Thoracic aorta (tissue), 2 donors: ENCODE results near the gene DCLK2. TPM values are rescaled to one million over a fixed set of nuclear protein-coding genes. Genes with fewer than 3 reads are reported as not detected.

Experiments used
- ATAC-seq: fragments of 150-250 bp; one replicate; pipeline ENCODE4 v1.8.0; 2017; ENCODE audit warnings: low read depth; ENCODE audit not compliant: insufficient number of reproducible peaks, low FRiP score
- DNase-seq: peaks from one replicate; pipeline ENCODE4 v3.0.0-alpha.2; 2020; ENCODE audit warnings: low spot score
- H3K27ac ChIP-seq, 2 donors: fragments of 200-600 bp; sonication (generic); 1 replicate in 1 of 2; 2 replicates in 1 of 2; pipeline ENCODE4 v1.5.1; 2016; ENCODE audit warnings: mild to moderate bottlenecking in 2 of 2, moderate library complexity in 2 of 2
- H3K27me3 ChIP-seq: fragments of 200-600 bp; sonication (generic); replicated peaks from 2 replicates; pipeline ENCODE4 v1.6.0; 2016; ENCODE audit warnings: mild to moderate bottlenecking; ENCODE audit not compliant: insufficient read depth
- H3K36me3 ChIP-seq: fragments of 200-600 bp; sonication (generic); one replicate; pipeline ENCODE4 v1.5.1; 2016
- H3K4me1 ChIP-seq, 2 donors: fragments of 200-600 bp; sonication (generic); 1 replicate in 1 of 2; 2 replicates in 1 of 2; pipeline versions ENCODE4 v1.5.1 to v1.6.0; 2016; ENCODE audit warnings: low read depth in 2 of 2, mild to moderate bottlenecking in 1 of 2; ENCODE audit not compliant: control insufficient read depth in 1 of 2
- H3K4me3 ChIP-seq: fragments of 200-600 bp; sonication (generic); 2 replicates; pipeline ENCODE4 v1.5.1; 2016; ENCODE audit warnings: mild to moderate bottlenecking
- H3K9me3 ChIP-seq: fragments of 200-600 bp; sonication (generic); 2 replicates; pipeline ENCODE4 v1.5.1; 2016
- CTCF ChIP-seq: fragments of 200-600 bp; sonication (generic); IDR thresholded peaks from one replicate; pipeline ENCODE4 v1.5.1; 2019; ENCODE audit warnings: antibody characterized with exemption
- total RNA-seq, 2 donors: library from RNA; depleted of rRNA; stranded (reverse); fragments of >200 nt; gene quantifications; one replicate each; pipeline versions ENCODE4 v1.1.0 to v1.2.3, GENCODE V29; 2016

DCLK2 gene
- total RNA-seq, 2 donors from 2014 or later: 18.3 to 32.2 TPM

- no peak for TF ChIP-seq CTCF
- no peak for ATAC-seq
Observed at GRCh38 chr4:150038335-150039076, 39.7 kb upstream of the DCLK2 start.

GRCh38 chr4:150039274-150040127 is 38.7 kb upstream of the DCLK2 start:
- Histone ChIP-seq H3K9me3 (no peaks in the 10 kb centered on the region), H3K4me1 (no peaks in the 10 kb centered on the region), H3K27ac (no peak overlapping the region), H3K27me3 (no peaks in the 10 kb centered on the region), H3K36me3 (no peaks in the 10 kb centered on the region), H3K4me3 (no peak overlapping the region)
- no peak for TF ChIP-seq CTCF
- no peak for ATAC-seq
- DNase-seq: no peak

More at GRCh38 chr4:150038335-150039076, 39.7 kb upstream of the DCLK2 start:
- Histone ChIP-seq H3K9me3 (no peaks in the 10 kb centered on the region), H3K4me3 (no peak overlapping the region), H3K36me3 (no peaks in the 10 kb centered on the region), H3K27me3 (no peaks in the 10 kb centered on the region), H3K27ac (no peak overlapping the region), H3K4me1 (no peaks in the 10 kb centered on the region)
- no peak for DNase-seq

GRCh38 chr4:150044517-150044916 is 33.7 kb upstream of the DCLK2 start:
- no peak for TF ChIP-seq CTCF
- no peaks in the 10 kb centered on the region for H3K4me1 ChIP-seq
- H3K27ac ChIP-seq: no peak overlapping the region
- H3K4me3 ChIP-seq: no peak overlapping the region
- no peaks in the 10 kb centered on the region for H3K36me3 ChIP-seq
- no peak for DNase-seq
- H3K27me3 ChIP-seq: no peaks in the 10 kb centered on the region
- no peak for ATAC-seq
- H3K9me3 ChIP-seq: no peaks in the 10 kb centered on the region

- Histone ChIP-seq H3K4me1 (no peaks in the 10 kb centered on the region), H3K36me3 (no peaks in the 10 kb centered on the region), H3K4me3 (no peak overlapping the region), H3K27ac (no peak overlapping the region), H3K9me3 (no peaks in the 10 kb centered on the region), H3K27me3 (no peaks in the 10 kb centered on the region)
- ATAC-seq (no peak), DNase-seq (no peak)
- no peak for TF ChIP-seq CTCF
Observed at GRCh38 chr4:150045410-150045809, 32.8 kb upstream of the DCLK2 start.

- DNase-seq (no peak), ATAC-seq (no peak)
- Histone ChIP-seq H3K4me3 (no peak overlapping the region), H3K9me3 (no peaks in the 10 kb centered on the region), H3K27me3 (no peaks in the 10 kb centered on the region), H3K27ac (no peak overlapping the region), H3K4me1 (no peaks in the 10 kb centered on the region), H3K36me3 (no peaks in the 10 kb centered on the region)
- no peak for TF ChIP-seq CTCF
Observed at GRCh38 chr4:150046728-150047217, 31.5 kb upstream of the DCLK2 start.
